Gastrocnemius medialis (tissue), 4 donors: ENCODE results near the gene YAP1. TPM values are rescaled to one million over a fixed set of nuclear protein-coding genes. Genes with fewer than 3 reads are reported as not detected.
A peak's percentile ranks its signal among the peaks of the same experiment; 100 is the strongest.

ENCODE experiments used
- ATAC-seq, 2 donors: fragments of 150-250 bp; one replicate each; pipeline ENCODE4 v1.9.1; 2016
- DNase-seq, 2 donors: peaks; one replicate each; pipeline ENCODE4 v3.0.0-alpha.2; 2019
- H3K27ac ChIP-seq, 4 donors: fragments of 200-600 bp; sonication (generic); 1 replicate in 1 of 4; 2 replicates in 3 of 4; pipeline ENCODE4 v1.5.1; 2016 to 2018; ENCODE audit warnings: mild to moderate bottlenecking in 2 of 4, moderate library complexity in 1 of 4
- H3K27me3 ChIP-seq, 3 donors: fragments of 200-600 bp; sonication (generic) in 2 of 3; 1 replicate in 1 of 3; 2 replicates in 2 of 3; pipeline versions ENCODE4 v1.5.1 to v1.6.0; 2016 to 2019; ENCODE audit warnings: mild to moderate bottlenecking in 1 of 3, moderate library complexity in 1 of 3
- H3K36me3 ChIP-seq, 2 donors: fragments of 200-600 bp; sonication (generic) in 1 of 2; one replicate each; pipeline ENCODE4 v1.5.1; 2017 to 2018
- H3K4me1 ChIP-seq, 2 donors: fragments of 200-600 bp; sonication (generic) in 1 of 2; one replicate each; pipeline ENCODE4 v1.5.1; 2016 to 2017; ENCODE audit warnings: mild to moderate bottlenecking in 2 of 2
- H3K4me3 ChIP-seq, 4 donors: fragments of 200-600 bp; sonication (generic) in 3 of 4; 1 replicate in 1 of 4; 2 replicates in 3 of 4; pipeline ENCODE4 v1.5.1; 2016 to 2019; ENCODE audit warnings: mild to moderate bottlenecking in 2 of 4
- H3K9me3 ChIP-seq, 3 donors: fragments of 200-600 bp; sonication (generic) in 2 of 3; 1 replicate in 1 of 3; 2 replicates in 2 of 3; pipeline ENCODE4 v1.5.1; 2016 to 2019
- POLR2A ChIP-seq, 2 donors: fragments of 450-650 bp; IDR thresholded peaks; one replicate each; pipeline ENCODE4 v1.6.1; 2017; ENCODE audit warnings: antibody characterized with exemption in 2 of 2, mild to moderate bottlenecking in 2 of 2, moderate library complexity in 2 of 2
- in situ Hi-C, 4 donors: fragments of 200-750 bp; cut with MboI; loops; one replicate each; pipeline versions ENCODE4 v1.15.0 to v1.8.0; 2017; ENCODE audit warnings: low sequenced_read_pairs in 4 of 4
- intact Hi-C: fragments of 100-400 bp; cut with DNase I; formaldehyde crosslinking; loops from one replicate; pipeline ENCODE4 v1.15.1; 2023; ENCODE audit warnings: low total_unique reads
- total RNA-seq, 4 donors: library from RNA; depleted of rRNA; stranded (reverse); fragments of >200 nt; gene quantifications; one replicate each; pipeline versions ENCODE4 v1.1.0 to v1.2.3, GENCODE V29; 2016
- TF ChIP-seq, protein P1 (sequence below), 5 experiments: fragments of 450-650 bp in 3 of 5; fragments of 200-600 bp in 2 of 5; sonication (generic) in 2 of 5; IDR thresholded peaks in 4 of 5; conservative IDR thresholded peaks in 1 of 5; 1 replicate in 4 of 5; 2 replicates in 1 of 5; pipeline ENCODE4 v1.5.1; 2016 to 2019; ENCODE audit warnings: antibody characterized with exemption in 5 of 5, mild to moderate bottlenecking in 3 of 5, moderate library complexity in 3 of 5

The YAP1 gene
- total RNA-seq, 4 donors from 2014 or later = 41.9 to 89.4 (median 72.6) TPM

DNA sequence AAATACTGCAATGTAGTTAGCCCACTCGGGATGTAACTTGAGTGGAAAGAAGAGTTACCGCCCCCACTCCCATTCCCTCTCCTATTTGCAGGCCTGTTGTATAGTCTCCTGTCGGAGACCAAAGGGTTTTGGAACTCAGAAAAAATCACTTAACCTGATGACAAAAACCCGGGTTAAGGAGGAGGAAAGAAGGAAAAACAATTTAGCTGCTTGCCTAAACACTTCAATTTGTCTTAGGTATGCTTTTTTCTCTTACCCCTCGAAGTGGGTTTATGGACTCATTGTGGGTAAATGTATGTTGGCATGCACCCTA is 2.2 kb downstream of the YAP1 start:
- no peaks in the 10 kb centered on the region for H3K27me3 ChIP-seq
- intact Hi-C loops = loop anchor here (10.0 kb wide), 1 partner anchor 198 kb away; the partner anchor contains the start of genes ANGPTL5 and CEP126
- H3K9me3 ChIP-seq = no peaks in the 10 kb centered on the region
- H3K27ac ChIP-seq = peak overlapping the region; percentile 93 to 99 (median 98)
- ATAC-seq (no peak), DNase-seq (no peak)
- in situ Hi-C loops = no loop called here
- TF ChIP-seq, protein P1, sequence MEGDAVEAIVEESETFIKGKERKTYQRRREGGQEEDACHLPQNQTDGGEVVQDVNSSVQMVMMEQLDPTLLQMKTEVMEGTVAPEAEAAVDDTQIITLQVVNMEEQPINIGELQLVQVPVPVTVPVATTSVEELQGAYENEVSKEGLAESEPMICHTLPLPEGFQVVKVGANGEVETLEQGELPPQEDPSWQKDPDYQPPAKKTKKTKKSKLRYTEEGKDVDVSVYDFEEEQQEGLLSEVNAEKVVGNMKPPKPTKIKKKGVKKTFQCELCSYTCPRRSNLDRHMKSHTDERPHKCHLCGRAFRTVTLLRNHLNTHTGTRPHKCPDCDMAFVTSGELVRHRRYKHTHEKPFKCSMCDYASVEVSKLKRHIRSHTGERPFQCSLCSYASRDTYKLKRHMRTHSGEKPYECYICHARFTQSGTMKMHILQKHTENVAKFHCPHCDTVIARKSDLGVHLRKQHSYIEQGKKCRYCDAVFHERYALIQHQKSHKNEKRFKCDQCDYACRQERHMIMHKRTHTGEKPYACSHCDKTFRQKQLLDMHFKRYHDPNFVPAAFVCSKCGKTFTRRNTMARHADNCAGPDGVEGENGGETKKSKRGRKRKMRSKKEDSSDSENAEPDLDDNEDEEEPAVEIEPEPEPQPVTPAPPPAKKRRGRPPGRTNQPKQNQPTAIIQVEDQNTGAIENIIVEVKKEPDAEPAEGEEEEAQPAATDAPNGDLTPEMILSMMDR (IDR thresholded peaks at IDR 0.05 in 4 of 5, conservative IDR thresholded peaks at IDR 0.05 in 1 of 5) = no peak
- no peak for TF ChIP-seq POLR2A (IDR thresholded peaks at IDR 0.05)
- peak overlapping the region; percentile 79 to 96 (median 82) for H3K4me3 ChIP-seq
- no peaks in the 10 kb centered on the region for H3K36me3 ChIP-seq
- peaks cover 46 to 54% of the 10 kb centered on the region in 2 donors for H3K4me1 ChIP-seq

DNA sequence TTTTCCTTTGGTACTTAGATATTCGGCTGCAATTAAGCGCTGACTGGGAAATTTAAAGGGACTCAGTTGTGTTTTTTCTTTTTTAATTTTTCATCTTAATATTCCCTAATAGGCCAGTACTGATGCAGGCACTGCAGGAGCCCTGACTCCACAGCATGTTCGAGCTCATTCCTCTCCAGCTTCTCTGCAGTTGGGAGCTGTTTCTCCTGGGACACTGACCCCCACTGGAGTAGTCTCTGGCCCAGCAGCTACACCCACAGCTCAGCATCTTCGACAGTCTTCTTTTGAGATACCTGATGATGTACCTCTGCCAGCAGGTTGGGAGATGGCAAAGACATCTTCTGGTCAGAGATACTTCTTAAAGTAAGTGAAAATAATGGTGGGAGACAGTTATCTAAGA is 3.8 kb downstream of the YAP1 start:
- H3K4me1 ChIP-seq = peaks cover 62 to 63% of the 10 kb centered on the region in 2 donors
- in situ Hi-C loops (no loop called here), intact Hi-C loops (loop anchor here (2.0 to 10.0 kb wide), 2 partner anchors 31 to 199 kb away; partner anchors contain the start of genes ANGPTL5 and CEP126)
- H3K36me3 ChIP-seq = no peaks in the 10 kb centered on the region
- TF ChIP-seq POLR2A (IDR thresholded peaks at IDR 0.05) = no peak
- TF ChIP-seq, protein P1 (IDR thresholded peaks at IDR 0.05 in 4 of 5, conservative IDR thresholded peaks at IDR 0.05 in 1 of 5) = no peak
- ATAC-seq (no peak), DNase-seq (no peak)
- H3K27ac ChIP-seq = peak overlapping the region; percentile 36 to 99 (median 68)
- H3K4me3 ChIP-seq = no peak overlapping the region
- H3K27me3 ChIP-seq = no peaks in the 10 kb centered on the region
- H3K9me3 ChIP-seq = no peaks in the 10 kb centered on the region

DNA sequence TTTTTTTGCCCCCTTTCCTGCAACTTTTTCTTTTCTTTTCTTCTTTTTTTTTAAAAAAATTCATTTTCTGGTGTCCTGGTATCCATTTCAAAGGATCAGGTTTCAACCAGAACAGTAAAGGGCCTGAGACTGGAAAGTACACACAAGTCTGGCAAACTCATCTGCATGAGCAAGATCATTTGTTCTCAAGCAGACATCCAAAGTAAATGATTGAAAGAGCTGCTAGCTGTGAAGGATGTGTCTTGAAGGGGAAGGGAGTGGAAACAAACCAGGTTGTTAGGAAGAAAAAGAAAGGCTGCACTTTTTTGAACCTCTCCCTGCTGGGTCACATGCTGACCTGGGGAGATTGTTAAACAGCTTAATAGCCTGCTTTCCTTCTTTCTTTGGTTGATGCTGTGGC is 5.3 kb downstream of the YAP1 start:
- ATAC-seq (no peak), DNase-seq (no peak)
- Histone ChIP-seq H3K27me3 (no peaks in the 10 kb centered on the region), H3K4me3 (no peak overlapping the region), H3K36me3 (no peaks in the 10 kb centered on the region), H3K27ac (peak overlapping the region; percentile 30 to 99 (median 37)), H3K9me3 (no peaks in the 10 kb centered on the region), H3K4me1 (peaks cover 71 to 77% of the 10 kb centered on the region in 2 donors)
- TF ChIP-seq, protein P1 (IDR thresholded peaks at IDR 0.05 in 4 of 5, conservative IDR thresholded peaks at IDR 0.05 in 1 of 5) = no peak
- no peak for TF ChIP-seq POLR2A (IDR thresholded peaks at IDR 0.05)
- intact Hi-C loops (loop anchor here (2.0 to 10.0 kb wide), 2 partner anchors 29 to 201 kb away; partner anchors contain the start of genes ANGPTL5 and CEP126), in situ Hi-C loops (no loop called here)

DNA sequence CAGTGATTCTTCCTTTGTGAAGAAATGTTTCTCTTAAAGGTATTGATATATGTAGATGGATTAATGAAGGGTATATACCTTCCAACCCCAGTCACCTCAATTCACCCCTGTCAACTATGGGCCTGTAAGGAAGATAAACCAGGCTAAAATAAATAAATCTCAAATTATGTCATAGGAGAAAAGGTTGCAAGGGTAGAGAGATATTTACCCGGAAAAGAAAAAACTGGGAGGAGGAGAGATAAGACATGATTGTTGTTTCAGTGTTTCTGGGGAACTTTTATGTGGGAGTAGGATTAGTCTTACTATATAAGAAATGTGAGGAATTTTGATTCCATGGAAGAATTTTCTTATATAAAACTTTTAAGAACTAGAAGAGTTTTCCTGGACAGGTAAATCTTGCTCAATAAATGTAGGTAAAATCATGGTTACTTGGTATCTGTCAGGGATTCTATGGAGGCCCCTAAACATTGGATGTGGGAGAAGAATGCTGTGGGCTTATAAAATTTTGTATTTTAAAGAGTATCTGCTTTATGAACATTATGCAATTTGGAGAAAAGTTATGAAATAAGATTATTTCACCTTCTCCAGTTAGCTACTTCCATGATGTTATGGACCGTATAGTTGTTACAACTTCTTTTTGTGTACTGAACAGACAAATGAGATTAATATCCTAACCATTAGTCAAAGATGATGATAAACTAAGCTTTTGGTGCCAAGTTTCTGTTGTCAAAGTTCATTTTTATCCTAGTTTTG is 6.4 kb downstream of the YAP1 start:
- in situ Hi-C loops (no loop called here), intact Hi-C loops (loop anchor here (10.0 kb wide), 1 partner anchor 202 kb away; the partner anchor contains the start of genes ANGPTL5 and CEP126)
- Histone ChIP-seq H3K4me1 (peaks cover 81 to 88% of the 10 kb centered on the region in 2 donors), H3K4me3 (no peak overlapping the region), H3K27ac (peak overlapping the region in 3 of 4 donors; percentile 36 to 99 (median 38)), H3K27me3 (no peaks in the 10 kb centered on the region), H3K36me3 (no peaks in the 10 kb centered on the region), H3K9me3 (no peaks in the 10 kb centered on the region)
- TF ChIP-seq, protein P1 (IDR thresholded peaks at IDR 0.05 in 4 of 5, conservative IDR thresholded peaks at IDR 0.05 in 1 of 5) = no peak
- no peak for ATAC-seq
- no peak for DNase-seq
